ENCODE measurements around the gene UBA1.

Gene UBA1

GRCh38 chrX:47217852-47218279 lies 24.2 kb downstream of the UBA1 start:
- TF ChIP-seq CTCF (IDR thresholded peaks at IDR 0.05; ENCODE audit: low read length, missing control alignments), result no peak
- peak overlapping the region; percentile 72 for H3K4me3 ChIP-seq (replicated peaks; ENCODE audit: low read depth, low read length)
- DNase-seq (ENCODE audit: low read depth), result peak; percentile 98

- peak within 1 kb of the TSS; percentile 72 for H3K4me3 ChIP-seq (replicated peaks; ENCODE audit: low read depth, low read length)
- peak; percentile 81 for DNase-seq (ENCODE audit: low read depth)
- no peak for TF ChIP-seq CTCF (IDR thresholded peaks at IDR 0.05; ENCODE audit: low read length, missing control alignments)
These were observed 24.8 kb downstream of the UBA1 start, which contains the start of gene CDK16 for GRCh38 chrX:47218280-47218919. Gene CDK16 (plus strand): TSS chrX:47218681. CDS start chrX:47223558, 4,877 bp downstream.

GRCh38 chrX:47218920-47219815 lies 25.5 kb downstream of the UBA1 start:
- no peak for DNase-seq (ENCODE audit: low read depth)

GRCh38 chrX:47221756-47222155 lies 28.1 kb downstream of the UBA1 start:
- no peak for DNase-seq (ENCODE audit: low read depth)
- TF ChIP-seq CTCF (IDR thresholded peaks at IDR 0.05; ENCODE audit: low read length, missing control alignments), result no peak
- no peak overlapping the region for H3K4me3 ChIP-seq (replicated peaks; ENCODE audit: low read depth, low read length)

More at GRCh38 chrX:47218920-47219815, 25.5 kb downstream of the UBA1 start:
- no peak for TF ChIP-seq CTCF (IDR thresholded peaks at IDR 0.05; ENCODE audit: low read length, missing control alignments)
- peak overlapping the region; percentile 72 for H3K4me3 ChIP-seq (replicated peaks; ENCODE audit: low read depth, low read length)

- DNase-seq (ENCODE audit: low read depth), result no peak
- no peak for TF ChIP-seq CTCF (IDR thresholded peaks at IDR 0.05; ENCODE audit: low read length, missing control alignments)
- H3K4me3 ChIP-seq (replicated peaks; ENCODE audit: low read depth, low read length), result no peak overlapping the region
These were observed 29.2 kb downstream of the UBA1 start for GRCh38 chrX:47222751-47223350.

GRCh38 chrX:47223476-47224250 lies 30.0 kb downstream of the UBA1 start:
- no peak for TF ChIP-seq CTCF (IDR thresholded peaks at IDR 0.05; ENCODE audit: low read length, missing control alignments)
- no peak overlapping the region for H3K4me3 ChIP-seq (replicated peaks; ENCODE audit: low read depth, low read length)
- no peak for DNase-seq (ENCODE audit: low read depth)

Measured in fibroblast of pulmonary artery (primary cell).